GM12864 (cell line): ENCODE data around the gene ZRANB3.

Experiments
- DNase-seq: peaks from one replicate; pipeline ENCODE4 v3.0.0-alpha.2; 2011; ENCODE audit warnings: low read depth
- H3K4me3 ChIP-seq: 2 replicates; pipeline ENCODE4 v1.5.1; 2011; ENCODE audit warnings: mild to moderate bottlenecking, low read depth, low read length, control low read depth
- TF ChIP-seq, protein P1 (sequence below): IDR thresholded peaks from 2 replicates; pipeline ENCODE4 v1.5.1; 2011; ENCODE audit warnings: low read depth, mild to moderate bottlenecking, moderate library complexity, low read length, control low read depth, inconsistent platforms; ENCODE audit errors: missing control alignments

ZRANB3 gene

DNA sequence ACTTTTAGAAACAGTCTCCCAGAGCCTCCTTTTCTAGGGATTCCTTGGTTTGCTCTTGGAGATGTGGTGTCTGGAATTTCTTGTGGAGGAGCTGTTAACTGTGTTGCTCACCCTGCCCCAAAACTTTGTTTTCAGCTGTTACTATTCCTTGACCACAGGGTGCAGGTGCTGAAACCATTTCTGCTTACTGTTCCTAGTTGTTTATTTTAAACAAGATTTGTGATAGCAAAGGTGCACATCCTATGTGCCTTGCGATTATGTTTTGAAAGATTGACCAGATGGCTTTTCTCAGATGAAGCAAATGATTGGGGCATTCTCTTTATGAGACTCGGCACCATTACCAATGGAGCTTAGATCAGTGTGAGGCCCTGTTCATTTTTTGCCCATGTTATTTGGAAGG lies 367.7 kb downstream of the ZRANB3 start:
- H3K4me3 ChIP-seq: no peak overlapping the region
- no peak for DNase-seq
- TF ChIP-seq, protein P1, sequence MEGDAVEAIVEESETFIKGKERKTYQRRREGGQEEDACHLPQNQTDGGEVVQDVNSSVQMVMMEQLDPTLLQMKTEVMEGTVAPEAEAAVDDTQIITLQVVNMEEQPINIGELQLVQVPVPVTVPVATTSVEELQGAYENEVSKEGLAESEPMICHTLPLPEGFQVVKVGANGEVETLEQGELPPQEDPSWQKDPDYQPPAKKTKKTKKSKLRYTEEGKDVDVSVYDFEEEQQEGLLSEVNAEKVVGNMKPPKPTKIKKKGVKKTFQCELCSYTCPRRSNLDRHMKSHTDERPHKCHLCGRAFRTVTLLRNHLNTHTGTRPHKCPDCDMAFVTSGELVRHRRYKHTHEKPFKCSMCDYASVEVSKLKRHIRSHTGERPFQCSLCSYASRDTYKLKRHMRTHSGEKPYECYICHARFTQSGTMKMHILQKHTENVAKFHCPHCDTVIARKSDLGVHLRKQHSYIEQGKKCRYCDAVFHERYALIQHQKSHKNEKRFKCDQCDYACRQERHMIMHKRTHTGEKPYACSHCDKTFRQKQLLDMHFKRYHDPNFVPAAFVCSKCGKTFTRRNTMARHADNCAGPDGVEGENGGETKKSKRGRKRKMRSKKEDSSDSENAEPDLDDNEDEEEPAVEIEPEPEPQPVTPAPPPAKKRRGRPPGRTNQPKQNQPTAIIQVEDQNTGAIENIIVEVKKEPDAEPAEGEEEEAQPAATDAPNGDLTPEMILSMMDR: no peak

DNA sequence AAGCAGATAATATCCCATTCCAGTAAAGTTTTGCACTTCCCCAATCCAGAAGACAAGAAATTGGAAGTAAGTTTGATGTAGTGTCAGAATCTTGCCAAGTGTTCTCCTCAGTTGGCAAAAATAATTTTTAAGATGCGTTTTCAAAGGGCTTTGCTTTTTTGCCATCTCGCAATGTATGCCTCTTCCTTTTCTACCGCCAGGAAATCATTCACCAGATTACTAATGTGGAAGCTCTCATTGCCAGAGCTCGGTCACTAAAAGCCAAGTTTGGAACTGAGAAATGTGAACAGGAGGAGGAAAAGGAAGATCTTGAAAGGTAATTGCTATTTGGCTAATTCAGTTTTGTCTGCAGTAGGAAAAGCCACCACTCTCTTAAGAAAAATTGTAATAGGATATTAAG lies 368.2 kb downstream of the ZRANB3 start:
- TF ChIP-seq, protein P1: no peak
- H3K4me3 ChIP-seq: no peak overlapping the region
- DNase-seq: no peak

DNA sequence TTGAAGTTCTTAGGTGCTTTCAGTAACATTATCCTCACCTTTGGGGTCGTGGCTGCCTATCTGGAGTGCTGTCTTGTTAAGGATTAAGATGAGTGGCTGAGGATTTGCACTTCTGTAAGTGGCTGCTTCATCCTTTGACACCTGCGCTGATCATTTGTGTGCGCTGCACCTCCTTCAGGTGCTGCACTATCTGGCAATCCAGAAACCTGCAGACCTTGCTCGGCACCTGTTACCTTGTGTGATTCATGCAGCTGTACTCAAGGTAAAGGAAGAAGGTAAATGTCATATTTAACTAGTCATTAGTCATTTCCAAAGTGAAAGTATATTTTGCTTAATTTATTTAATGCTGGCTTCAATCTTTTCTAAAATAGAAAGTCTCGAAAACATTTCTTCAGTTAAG lies 368.6 kb downstream of the ZRANB3 start:
- no peak overlapping the region for H3K4me3 ChIP-seq

GRCh38 chr2:135159191-135159590 lies 371.8 kb downstream of the ZRANB3 start:
- no peak overlapping the region for H3K4me3 ChIP-seq
- TF ChIP-seq, protein P1: no peak
- no peak for DNase-seq

More for the DNA sequence above, 368.6 kb downstream of the ZRANB3 start:
- TF ChIP-seq, protein P1: no peak
- no peak for DNase-seq

DNA sequence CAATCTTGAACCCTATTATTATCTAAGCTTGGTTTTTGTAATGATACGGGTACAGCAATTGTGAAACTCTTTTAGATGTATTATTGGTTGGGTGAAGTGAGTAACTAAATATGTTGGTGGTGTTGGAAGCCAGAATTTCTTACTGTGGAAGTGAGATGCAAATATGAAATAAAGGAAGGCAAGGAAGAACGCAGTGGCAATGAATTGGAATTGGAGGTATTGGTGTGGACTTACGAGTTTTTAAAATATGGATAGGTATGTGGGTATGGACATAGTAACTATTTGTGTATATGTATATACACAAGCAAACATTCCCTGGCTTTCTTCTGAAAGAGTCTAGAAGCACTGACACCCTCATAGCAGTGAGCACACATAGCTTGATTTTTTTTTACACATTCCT lies 373.2 kb downstream of the ZRANB3 start:
- no peak for DNase-seq
- TF ChIP-seq, protein P1: no peak
- H3K4me3 ChIP-seq: no peak overlapping the region

DNA sequence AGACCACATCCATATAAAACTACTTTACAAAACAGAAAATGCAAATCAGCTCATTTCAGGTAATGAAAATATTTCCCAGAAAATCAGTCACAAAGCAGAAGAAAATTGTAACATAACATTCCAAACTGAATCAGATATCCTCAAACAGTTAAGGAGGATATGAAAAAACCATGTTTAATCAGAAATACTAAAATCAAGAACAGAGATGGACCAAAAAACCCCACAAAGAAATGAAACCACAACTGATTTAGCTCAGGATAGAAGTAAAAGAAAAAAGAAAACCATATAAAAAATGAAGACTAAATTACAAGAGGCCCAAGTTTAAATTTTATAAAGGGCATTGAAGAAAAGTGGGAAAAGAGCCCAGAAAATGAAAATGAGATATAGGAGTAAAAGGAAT lies 376.1 kb downstream of the ZRANB3 start:
- TF ChIP-seq, protein P1: no peak
- no peak overlapping the region for H3K4me3 ChIP-seq
- DNase-seq: no peak

- no peak overlapping the region for H3K4me3 ChIP-seq
- DNase-seq: no peak
- TF ChIP-seq, protein P1: no peak
Observed at GRCh38 chr2:135152361-135152760, 378.7 kb downstream of the ZRANB3 start.
